Loucy (cell line): ENCODE data around the gene SEMA6D.

Source experiments
- H2AFZ ChIP-seq: fragments of 200-600 bp; sonication (generic); 2 replicates; pipeline ENCODE4 v1.6.0; 2016; ENCODE audit warnings: antibody characterized with exemption, mild to moderate bottlenecking, low read length, moderate library complexity
- H3F3A ChIP-seq: fragments of 200-600 bp; 2 replicates; pipeline ENCODE4 v1.6.0; 2016; ENCODE audit warnings: antibody characterized with exemption, low read depth, mild to moderate bottlenecking
- H3K27me3 ChIP-seq: fragments of 200-600 bp; sonication (generic); 2 replicates; pipeline ENCODE4 v1.6.1; 2014; ENCODE audit warnings: low read length, mild to moderate bottlenecking; ENCODE audit not compliant: insufficient read depth, poor library complexity, severe bottlenecking
- H3K36me3 ChIP-seq: fragments of 200-600 bp; sonication (generic); 2 replicates; pipeline ENCODE4 v1.6.1; 2016; ENCODE audit warnings: low read length; ENCODE audit not compliant: insufficient read depth
- H3K4me1 ChIP-seq: fragments of 200-600 bp; sonication (generic); 2 replicates; pipeline ENCODE4 v1.5.1; 2014; ENCODE audit warnings: low read length, mild to moderate bottlenecking; ENCODE audit not compliant: insufficient read depth, poor library complexity, severe bottlenecking
- H3K4me2 ChIP-seq: fragments of 200-600 bp; sonication (generic); 2 replicates; pipeline ENCODE4 v1.6.0; 2014; ENCODE audit warnings: antibody characterized with exemption, low read length, low read depth, mild to moderate bottlenecking; ENCODE audit not compliant: poor library complexity, severe bottlenecking
- H3K4me3 ChIP-seq: fragments of 200-600 bp; sonication (generic); 2 replicates; pipeline ENCODE4 v1.5.1; 2014; ENCODE audit warnings: low read length, mild to moderate bottlenecking, mixed read lengths; ENCODE audit not compliant: poor library complexity, severe bottlenecking
- H3K79me2 ChIP-seq: fragments of 200-600 bp; sonication (generic); 2 replicates; pipeline ENCODE4 v1.6.1; 2014; ENCODE audit warnings: low read length; ENCODE audit not compliant: insufficient read depth
- H3K9ac ChIP-seq: fragments of 200-600 bp; sonication (generic); 2 replicates; pipeline ENCODE4 v1.6.0; 2014; ENCODE audit warnings: mild to moderate bottlenecking, low read depth, low read length, moderate library complexity; ENCODE audit not compliant: poor library complexity, severe bottlenecking
- H3K9me2 ChIP-seq: fragments of 200-600 bp; sonication (generic); replicated peaks from 2 replicates; pipeline ENCODE4 v1.6.1; 2016; ENCODE audit warnings: low read depth, low read length, mixed read lengths
- H3K9me3 ChIP-seq: fragments of 200-600 bp; sonication (generic); 2 replicates; pipeline ENCODE4 v1.6.1; 2014; ENCODE audit warnings: mild to moderate bottlenecking, antibody characterized with exemption, low read length, low read depth; ENCODE audit not compliant: insufficient read depth
- H4K20me1 ChIP-seq: fragments of 200-600 bp; sonication (generic); 2 replicates; pipeline ENCODE4 v1.6.0; 2014; ENCODE audit warnings: antibody characterized with exemption, low read length, mild to moderate bottlenecking; ENCODE audit not compliant: insufficient read depth, poor library complexity, severe bottlenecking
- EZH2phosphoT487 ChIP-seq: fragments of 200-600 bp; IDR thresholded peaks from 2 replicates; pipeline ENCODE4 v1.6.1; 2018; ENCODE audit warnings: antibody characterized with exemption, mild to moderate bottlenecking, moderate library complexity, borderline replicate concordance
- TF ChIP-seq, protein P1 (sequence below): fragments of 200-600 bp; sonication (generic); conservative IDR thresholded peaks from 2 replicates; pipeline ENCODE4 v1.5.1; 2014; ENCODE audit warnings: mild to moderate bottlenecking, antibody characterized with exemption, low read length

The SEMA6D gene

DNA sequence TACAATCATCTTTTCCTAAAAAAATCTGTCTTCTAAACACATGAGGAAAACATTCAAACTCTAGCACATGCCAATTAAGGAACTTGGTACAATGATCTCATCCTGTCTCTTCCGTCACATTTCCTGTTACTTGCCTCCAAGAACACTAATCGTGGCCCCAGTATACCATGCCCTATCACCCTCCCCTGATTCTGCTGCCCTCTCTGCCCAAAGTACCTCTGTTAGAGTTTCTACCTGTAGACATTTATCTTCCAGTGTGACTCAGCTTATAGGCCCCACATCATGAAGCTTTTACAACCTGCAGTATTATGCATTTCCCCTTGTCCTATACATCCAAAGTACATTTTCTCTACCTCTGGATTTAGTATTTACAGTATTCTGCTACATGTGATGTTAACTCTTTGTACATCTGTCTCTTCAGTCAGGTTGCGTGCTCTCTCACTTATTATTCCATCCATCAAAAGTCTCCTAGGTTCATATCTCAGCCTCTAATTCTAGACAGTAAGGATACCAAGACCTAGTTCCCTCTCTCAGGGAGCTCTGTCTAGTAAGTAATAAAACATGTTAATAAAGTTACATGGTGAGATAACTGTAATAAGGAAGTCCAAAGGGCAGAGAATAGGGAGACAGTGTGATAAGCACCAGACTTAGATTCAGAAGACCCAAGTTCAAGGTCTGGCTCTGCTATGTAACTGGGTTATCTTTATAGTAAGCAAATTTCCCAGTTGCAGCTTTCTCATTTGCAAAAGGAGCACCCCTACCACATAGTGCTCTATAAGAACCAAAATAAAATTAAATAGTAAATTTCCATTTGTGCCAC, 8.9 kb upstream of the SEMA6D start:
- no peak for TF ChIP-seq EZH2phosphoT487
- TF ChIP-seq, protein P1, sequence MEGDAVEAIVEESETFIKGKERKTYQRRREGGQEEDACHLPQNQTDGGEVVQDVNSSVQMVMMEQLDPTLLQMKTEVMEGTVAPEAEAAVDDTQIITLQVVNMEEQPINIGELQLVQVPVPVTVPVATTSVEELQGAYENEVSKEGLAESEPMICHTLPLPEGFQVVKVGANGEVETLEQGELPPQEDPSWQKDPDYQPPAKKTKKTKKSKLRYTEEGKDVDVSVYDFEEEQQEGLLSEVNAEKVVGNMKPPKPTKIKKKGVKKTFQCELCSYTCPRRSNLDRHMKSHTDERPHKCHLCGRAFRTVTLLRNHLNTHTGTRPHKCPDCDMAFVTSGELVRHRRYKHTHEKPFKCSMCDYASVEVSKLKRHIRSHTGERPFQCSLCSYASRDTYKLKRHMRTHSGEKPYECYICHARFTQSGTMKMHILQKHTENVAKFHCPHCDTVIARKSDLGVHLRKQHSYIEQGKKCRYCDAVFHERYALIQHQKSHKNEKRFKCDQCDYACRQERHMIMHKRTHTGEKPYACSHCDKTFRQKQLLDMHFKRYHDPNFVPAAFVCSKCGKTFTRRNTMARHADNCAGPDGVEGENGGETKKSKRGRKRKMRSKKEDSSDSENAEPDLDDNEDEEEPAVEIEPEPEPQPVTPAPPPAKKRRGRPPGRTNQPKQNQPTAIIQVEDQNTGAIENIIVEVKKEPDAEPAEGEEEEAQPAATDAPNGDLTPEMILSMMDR: no peak
- H2AFZ ChIP-seq: no peak overlapping the region
- no peaks in the 10 kb centered on the region for H3K4me1 ChIP-seq
- no peak overlapping the region for H3K4me2 ChIP-seq
- no peaks in the 10 kb centered on the region for H3K9me3 ChIP-seq
- H3K36me3 ChIP-seq: no peaks in the 10 kb centered on the region
- no peak overlapping the region for H3K9ac ChIP-seq
- H4K20me1 ChIP-seq: no peaks in the 10 kb centered on the region
- H3K4me3 ChIP-seq: no peak overlapping the region
- no peaks in the 10 kb centered on the region for H3K27me3 ChIP-seq
- no peaks in the 10 kb centered on the region for H3K9me2 ChIP-seq
- H3K79me2 ChIP-seq: no peaks in the 10 kb centered on the region
- H3F3A ChIP-seq: no peaks in the 10 kb centered on the region

DNA sequence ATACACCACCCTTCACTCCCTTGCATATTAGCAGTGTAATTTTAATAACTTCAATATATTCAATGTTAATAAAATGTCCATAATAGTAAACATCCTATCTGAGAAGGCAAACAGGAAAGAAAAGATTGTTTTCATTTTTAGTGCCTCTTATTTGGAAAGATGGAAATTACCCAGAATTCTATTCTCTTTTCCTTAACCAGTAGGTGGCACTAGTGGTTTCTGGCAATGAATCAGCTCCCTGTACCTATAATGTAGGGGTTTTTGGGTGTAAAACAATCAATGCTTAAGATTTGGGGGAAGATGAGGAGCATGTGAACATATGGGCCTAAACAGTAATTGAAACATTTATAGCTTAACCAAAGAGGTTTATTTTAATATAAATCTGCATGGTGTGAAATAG, 5.7 kb upstream of the SEMA6D start:
- Histone ChIP-seq H3K9me2 (no peaks in the 10 kb centered on the region), H3K4me2 (no peak overlapping the region), H3K27me3 (no peaks in the 10 kb centered on the region), H3K79me2 (no peaks in the 10 kb centered on the region), H3K9ac (no peak overlapping the region), H3F3A (no peaks in the 10 kb centered on the region), H2AFZ (peak overlapping the region; percentile 65), H3K9me3 (no peaks in the 10 kb centered on the region), H3K4me3 (no peak overlapping the region), H4K20me1 (no peaks in the 10 kb centered on the region), H3K36me3 (no peaks in the 10 kb centered on the region), H3K4me1 (no peaks in the 10 kb centered on the region)
- no peak for TF ChIP-seq EZH2phosphoT487
- TF ChIP-seq, protein P1: peak; percentile 69

DNA sequence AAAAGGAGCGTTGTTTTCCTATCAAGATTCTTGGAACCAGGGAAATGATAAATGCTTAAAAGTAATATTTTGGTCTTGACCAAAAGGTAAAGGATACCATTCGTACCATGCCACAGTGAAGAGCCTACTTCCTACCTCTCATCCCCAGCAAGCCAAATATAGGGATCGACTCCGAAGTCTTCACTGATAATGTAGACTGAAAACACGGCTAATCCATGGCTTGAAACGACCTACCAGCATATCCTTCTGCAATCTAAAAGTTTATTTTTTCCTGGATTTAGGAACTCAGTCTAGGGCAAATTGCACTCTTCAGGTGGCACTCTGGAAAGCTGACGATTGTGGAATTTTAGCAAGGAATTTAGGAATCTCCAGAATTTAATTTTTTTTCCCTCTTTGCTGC, 1.9 kb upstream of the SEMA6D start:
- Histone ChIP-seq H3K4me3 (no peak overlapping the region), H3K9ac (no peak overlapping the region), H3K36me3 (no peaks in the 10 kb centered on the region), H3K4me2 (no peak overlapping the region), H3K9me2 (no peaks in the 10 kb centered on the region), H3K9me3 (no peaks in the 10 kb centered on the region), H2AFZ (no peak overlapping the region), H3K4me1 (no peaks in the 10 kb centered on the region), H3K27me3 (no peaks in the 10 kb centered on the region), H3K79me2 (no peaks in the 10 kb centered on the region), H3F3A (no peaks in the 10 kb centered on the region), H4K20me1 (no peaks in the 10 kb centered on the region)
- no peak for TF ChIP-seq EZH2phosphoT487
- TF ChIP-seq, protein P1: no peak
